ENCODE results near the gene TMEM269.

Gene TMEM269, protein sequence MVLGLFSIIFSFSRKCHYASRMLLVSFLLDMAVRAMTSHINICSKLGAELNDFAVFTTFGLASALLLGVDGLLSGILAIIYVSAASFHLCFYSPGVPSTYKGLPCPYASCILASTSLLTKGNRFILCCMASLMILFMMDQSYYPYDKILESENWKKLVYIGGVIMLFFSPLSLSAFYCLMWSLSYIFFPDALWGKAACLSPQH

DNA sequence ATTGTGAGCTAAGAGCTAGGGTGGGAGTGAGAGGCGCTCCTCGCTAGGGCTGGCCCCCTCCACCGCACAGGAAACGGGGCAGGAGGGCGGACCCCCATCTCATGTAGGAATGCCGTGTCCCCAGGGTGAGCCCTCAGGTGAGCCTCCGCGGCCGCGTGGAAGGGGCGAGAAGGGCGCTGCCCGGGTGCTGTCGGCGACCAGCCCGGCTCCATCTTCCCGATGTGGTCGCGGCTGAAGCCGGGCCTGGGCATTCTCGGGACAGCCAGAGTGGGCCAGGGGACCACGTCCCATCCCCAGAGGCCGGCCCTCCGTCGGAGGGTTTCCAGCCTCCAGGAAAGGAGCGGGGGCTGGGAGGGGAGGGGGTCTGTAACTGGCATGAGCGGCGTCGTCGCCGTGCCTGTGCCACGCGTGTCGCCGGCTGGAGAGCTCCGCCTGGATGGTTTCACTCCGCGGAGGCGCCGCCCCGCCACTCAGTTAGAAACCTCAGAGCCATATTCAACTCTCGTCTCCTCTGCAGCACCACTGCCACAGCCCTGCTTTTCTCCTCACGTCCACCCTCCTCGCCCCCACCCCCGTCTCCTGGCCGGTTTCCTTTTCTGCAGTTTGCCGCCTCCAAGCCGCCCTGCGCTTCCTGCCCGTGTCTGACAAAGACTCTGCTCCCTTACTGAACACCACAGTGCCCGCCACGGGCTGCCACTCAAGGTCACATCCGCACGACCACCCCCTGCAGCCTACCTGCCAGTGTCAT lies at the start of gene TMEM269:
Gene TMEM269 (plus strand): TSS at position 46 of the 748 bp plus-strand sequence. CDS start 4,903 bp downstream, outside the sequence.
- Mint-ChIP-seq H3K9me3 (no peaks in the 10 kb centered on the region), H3K27me3 (ENCODE audit: low read depth) (no peaks in the 10 kb centered on the region), H3K27ac (no peak within 1 kb of the TSS), H3K36me3 (ENCODE audit: low read depth) (peaks cover 26% of the 10 kb centered on the region), H3K4me1 (no peaks in the 10 kb centered on the region), H3K4me3 (no peak within 1 kb of the TSS)
- TF ChIP-seq, protein P1, sequence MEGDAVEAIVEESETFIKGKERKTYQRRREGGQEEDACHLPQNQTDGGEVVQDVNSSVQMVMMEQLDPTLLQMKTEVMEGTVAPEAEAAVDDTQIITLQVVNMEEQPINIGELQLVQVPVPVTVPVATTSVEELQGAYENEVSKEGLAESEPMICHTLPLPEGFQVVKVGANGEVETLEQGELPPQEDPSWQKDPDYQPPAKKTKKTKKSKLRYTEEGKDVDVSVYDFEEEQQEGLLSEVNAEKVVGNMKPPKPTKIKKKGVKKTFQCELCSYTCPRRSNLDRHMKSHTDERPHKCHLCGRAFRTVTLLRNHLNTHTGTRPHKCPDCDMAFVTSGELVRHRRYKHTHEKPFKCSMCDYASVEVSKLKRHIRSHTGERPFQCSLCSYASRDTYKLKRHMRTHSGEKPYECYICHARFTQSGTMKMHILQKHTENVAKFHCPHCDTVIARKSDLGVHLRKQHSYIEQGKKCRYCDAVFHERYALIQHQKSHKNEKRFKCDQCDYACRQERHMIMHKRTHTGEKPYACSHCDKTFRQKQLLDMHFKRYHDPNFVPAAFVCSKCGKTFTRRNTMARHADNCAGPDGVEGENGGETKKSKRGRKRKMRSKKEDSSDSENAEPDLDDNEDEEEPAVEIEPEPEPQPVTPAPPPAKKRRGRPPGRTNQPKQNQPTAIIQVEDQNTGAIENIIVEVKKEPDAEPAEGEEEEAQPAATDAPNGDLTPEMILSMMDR (IDR thresholded peaks at IDR 0.05; ENCODE audit: unreplicated experiment in 3 of 3), result no peak

DNA sequence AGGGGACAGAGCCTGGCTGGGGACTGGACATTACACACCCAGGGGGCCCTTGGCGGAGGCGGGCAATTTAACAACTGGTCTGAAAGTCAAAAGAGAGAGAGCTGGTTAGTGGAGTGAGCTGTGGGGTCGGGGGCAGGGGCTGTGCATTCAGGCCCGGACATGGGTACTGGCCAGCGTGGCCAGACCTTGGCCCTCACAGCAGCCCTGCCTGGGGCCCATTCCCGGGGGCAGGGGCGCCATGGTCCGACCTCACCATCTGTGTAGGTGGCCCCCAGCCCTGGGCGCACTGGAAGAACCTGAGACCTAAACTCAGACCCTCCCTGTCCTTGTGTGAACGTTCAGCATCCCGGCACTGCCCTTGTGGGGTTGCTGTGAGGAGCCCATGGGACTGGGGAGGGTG lies 49.7 kb upstream of the TMEM269 start:
- no peaks in the 10 kb centered on the region for H3K36me3 Mint-ChIP-seq (ENCODE audit: low read depth)
- H3K4me3 Mint-ChIP-seq, result no peak overlapping the region
- H3K9me3 Mint-ChIP-seq, result no peaks in the 10 kb centered on the region
- peaks cover 3% of the 10 kb centered on the region for H3K27me3 Mint-ChIP-seq (ENCODE audit: low read depth)
- TF ChIP-seq, protein P1 (IDR thresholded peaks at IDR 0.05; ENCODE audit: unreplicated experiment in 3 of 3), result no peak
- H3K4me1 Mint-ChIP-seq, result peaks cover 7% of the 10 kb centered on the region
- peak overlapping the region in 2 of 3 experiments; percentile 29 to 60 for H3K27ac Mint-ChIP-seq

DNA sequence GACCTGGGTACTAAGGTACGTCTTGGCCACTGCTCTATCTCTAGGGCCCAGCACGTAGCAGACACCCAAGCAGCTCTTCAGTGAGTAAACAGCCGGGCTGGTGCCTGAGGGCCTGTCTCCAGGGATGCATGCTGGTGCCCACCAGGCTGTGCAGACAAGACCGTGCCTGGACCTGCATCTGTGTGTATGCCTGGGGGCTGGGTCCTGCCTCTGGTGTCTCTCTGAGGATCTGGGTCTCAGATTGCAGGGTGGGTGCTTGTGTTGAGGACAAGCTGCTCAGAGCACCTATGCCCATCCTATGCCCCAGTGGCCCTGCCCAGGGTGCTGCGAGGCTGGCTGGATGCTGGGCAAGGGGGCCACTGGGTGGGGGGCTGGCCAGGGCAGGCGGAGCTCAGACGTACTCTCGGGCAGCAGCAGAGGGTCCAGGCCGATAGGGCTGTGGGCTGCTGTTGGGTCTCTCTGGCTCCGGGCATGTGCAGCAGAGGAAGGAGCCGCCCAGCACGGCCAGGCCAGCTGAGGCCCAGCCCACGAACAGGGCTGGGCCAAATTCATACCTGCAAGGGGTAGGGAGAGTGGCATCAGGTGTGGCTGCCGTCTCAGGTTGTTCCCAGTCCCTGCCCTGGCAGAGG lies 49.2 kb upstream of the TMEM269 start:
- TF ChIP-seq, protein P1 (IDR thresholded peaks at IDR 0.05; ENCODE audit: unreplicated experiment in 3 of 3), result no peak
- Mint-ChIP-seq H3K4me1 (peaks cover 11% of the 10 kb centered on the region), H3K4me3 (no peak overlapping the region), H3K36me3 (ENCODE audit: low read depth) (no peaks in the 10 kb centered on the region), H3K27ac (no peak overlapping the region), H3K27me3 (ENCODE audit: low read depth) (peaks cover 3% of the 10 kb centered on the region), H3K9me3 (no peaks in the 10 kb centered on the region)

DNA sequence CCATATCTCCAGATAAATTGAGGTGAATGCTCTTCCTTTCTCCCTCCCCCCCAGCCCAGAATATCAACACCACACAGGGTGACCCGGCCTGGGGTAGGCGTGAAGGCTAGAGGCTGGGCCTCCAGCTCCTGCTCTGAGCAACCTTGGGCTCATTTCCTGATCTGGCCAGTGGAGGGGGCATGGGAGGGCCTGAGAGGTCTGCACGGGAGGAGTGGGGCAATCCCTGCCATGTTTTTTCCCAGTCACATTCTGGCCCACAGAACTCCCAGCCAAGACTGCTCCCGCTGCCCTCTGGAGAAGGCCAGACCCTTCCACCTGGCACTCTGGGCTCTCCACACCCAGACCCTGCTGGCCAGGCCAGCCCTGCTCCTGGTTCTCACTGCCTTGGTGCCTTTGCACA lies 48.6 kb upstream of the TMEM269 start:
- peaks cover 17% of the 10 kb centered on the region for H3K4me1 Mint-ChIP-seq
- no peaks in the 10 kb centered on the region for H3K9me3 Mint-ChIP-seq
- no peak overlapping the region for H3K27ac Mint-ChIP-seq
- H3K36me3 Mint-ChIP-seq (ENCODE audit: low read depth), result no peaks in the 10 kb centered on the region
- TF ChIP-seq, protein P1 (IDR thresholded peaks at IDR 0.05; ENCODE audit: unreplicated experiment in 3 of 3), result peak in 1 of 3 experiments; percentile 17
- peaks cover 3% of the 10 kb centered on the region for H3K27me3 Mint-ChIP-seq (ENCODE audit: low read depth)
- H3K4me3 Mint-ChIP-seq, result no peak overlapping the region

DNA sequence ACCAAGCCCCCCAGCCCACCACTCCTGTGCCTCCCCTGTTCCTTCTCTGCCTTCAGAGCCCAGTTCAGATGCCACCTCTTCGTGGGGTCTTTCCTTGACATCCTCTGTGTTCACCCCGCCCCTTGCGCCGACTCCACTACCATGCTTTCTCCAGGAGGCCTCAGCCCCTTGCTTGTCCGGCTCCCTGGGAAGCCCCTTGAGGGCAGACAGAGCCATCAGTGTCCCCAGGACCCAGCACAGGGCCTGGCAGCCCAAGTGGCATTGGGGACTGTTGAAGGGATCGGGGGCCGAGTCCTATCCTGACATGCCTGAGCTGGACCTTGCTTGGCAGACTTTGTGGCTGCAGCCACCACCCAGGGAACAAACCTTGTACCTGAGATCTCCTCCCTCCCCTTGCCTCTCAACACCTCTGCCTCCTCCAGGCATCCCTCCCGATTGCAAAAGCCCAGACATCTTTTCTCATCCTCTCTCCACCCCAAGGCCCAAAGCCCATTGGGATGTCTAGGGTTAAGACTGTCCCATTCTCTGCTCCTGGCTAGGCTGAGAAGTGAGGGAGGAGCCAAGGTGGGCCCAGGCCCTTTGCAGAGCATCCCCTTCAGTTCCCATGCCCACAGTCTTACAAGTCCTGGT lies 48.1 kb upstream of the TMEM269 start:
- TF ChIP-seq, protein P1 (IDR thresholded peaks at IDR 0.05; ENCODE audit: unreplicated experiment in 3 of 3), result no peak
- Mint-ChIP-seq H3K4me1 (peaks cover 22% of the 10 kb centered on the region), H3K9me3 (no peaks in the 10 kb centered on the region)

More for the DNA sequence above, 48.1 kb upstream of the TMEM269 start:
- Mint-ChIP-seq H3K27ac (peak overlapping the region in 1 of 3 experiments; percentile 17), H3K27me3 (ENCODE audit: low read depth) (no peaks in the 10 kb centered on the region), H3K36me3 (ENCODE audit: low read depth) (no peaks in the 10 kb centered on the region), H3K4me3 (no peak overlapping the region)

All from nephron (organoid).